ENCODE results near the gene SOX13.

Gene SOX13

GRCh38 chr1:204132718-204133117 lies 59.8 kb downstream of the SOX13 start:
- no peak for DNase-seq (ENCODE audit: low spot score)

GRCh38 chr1:204134103-204134502 lies 61.2 kb downstream of the SOX13 start:
- no peak for DNase-seq (ENCODE audit: low spot score)

- DNase-seq (ENCODE audit: low spot score), result no peak
Observed at GRCh38 chr1:204136814-204137213, 63.9 kb downstream of the SOX13 start.

- no peak for DNase-seq (ENCODE audit: low spot score)
Observed at GRCh38 chr1:204139088-204139487, 66.2 kb downstream of the SOX13 start.

GRCh38 chr1:204139952-204140351 lies 67.0 kb downstream of the SOX13 start:
- no peak for DNase-seq (ENCODE audit: low spot score)

- no peak for DNase-seq (ENCODE audit: low spot score)
Observed at GRCh38 chr1:204141131-204141530, 68.2 kb downstream of the SOX13 start.

GRCh38 chr1:204142032-204142974 lies 69.4 kb downstream of the SOX13 start:
- no peak for DNase-seq (ENCODE audit: low spot score)

- no peak for DNase-seq (ENCODE audit: low spot score)
Observed at GRCh38 chr1:204143276-204144041, 70.5 kb downstream of the SOX13 start.

GRCh38 chr1:204145033-204145504 lies 72.2 kb downstream of the SOX13 start:
- no peak for DNase-seq (ENCODE audit: low spot score)

- DNase-seq (ENCODE audit: low spot score), result no peak
Observed at GRCh38 chr1:204146309-204146708, 73.4 kb downstream of the SOX13 start.

- no peak for DNase-seq (ENCODE audit: low spot score)
Observed at GRCh38 chr1:204146965-204147364, 74.0 kb downstream of the SOX13 start.

- no peak for DNase-seq (ENCODE audit: low spot score)
Observed at GRCh38 chr1:204147406-204148383, 74.8 kb downstream of the SOX13 start.

GRCh38 chr1:204149107-204149506 lies 76.2 kb downstream of the SOX13 start:
- DNase-seq (ENCODE audit: low spot score), result no peak

- DNase-seq (ENCODE audit: low spot score), result no peak
Observed at GRCh38 chr1:204149635-204150565, 77.0 kb downstream of the SOX13 start.

GRCh38 chr1:204150702-204151551 lies 78.0 kb downstream of the SOX13 start:
- peak; percentile 56 for DNase-seq (ENCODE audit: low spot score)

- peak; percentile 91 for DNase-seq (ENCODE audit: low spot score)
Observed at GRCh38 chr1:204151552-204152309, 78.8 kb downstream of the SOX13 start, which contains the start of gene ETNK2. Gene ETNK2, minus strand, starts transcription at chr1:204152044. Its CDS starts 192 bp downstream, at chr1:204151852.

- no peak for DNase-seq (ENCODE audit: low spot score)
Observed at GRCh38 chr1:204152310-204153044, 79.6 kb downstream of the SOX13 start.

- no peak for DNase-seq (ENCODE audit: low spot score)
Observed at GRCh38 chr1:204153667-204154066, 80.8 kb downstream of the SOX13 start.

All from D341Med (cell line).